GM18868 (cell line): ENCODE measurements around the gene GPSM1.
A peak's percentile ranks its signal among the peaks of the same experiment; 100 is the strongest.
"Not testable (repeated sequence)": the region's sequence is repeated elsewhere in the genome, so short reads cannot be mapped to it uniquely, and the experiment has no call there.

Experiments
- ATAC-seq: cut with Tn5 transposase; IDR thresholded peaks from one replicate; pipeline ENCODE4 v1.9.1; 2021; ENCODE audit warnings: mild to moderate bottlenecking, moderate library complexity; ENCODE audit not compliant: unreplicated experiment

GPSM1 gene

DNA sequence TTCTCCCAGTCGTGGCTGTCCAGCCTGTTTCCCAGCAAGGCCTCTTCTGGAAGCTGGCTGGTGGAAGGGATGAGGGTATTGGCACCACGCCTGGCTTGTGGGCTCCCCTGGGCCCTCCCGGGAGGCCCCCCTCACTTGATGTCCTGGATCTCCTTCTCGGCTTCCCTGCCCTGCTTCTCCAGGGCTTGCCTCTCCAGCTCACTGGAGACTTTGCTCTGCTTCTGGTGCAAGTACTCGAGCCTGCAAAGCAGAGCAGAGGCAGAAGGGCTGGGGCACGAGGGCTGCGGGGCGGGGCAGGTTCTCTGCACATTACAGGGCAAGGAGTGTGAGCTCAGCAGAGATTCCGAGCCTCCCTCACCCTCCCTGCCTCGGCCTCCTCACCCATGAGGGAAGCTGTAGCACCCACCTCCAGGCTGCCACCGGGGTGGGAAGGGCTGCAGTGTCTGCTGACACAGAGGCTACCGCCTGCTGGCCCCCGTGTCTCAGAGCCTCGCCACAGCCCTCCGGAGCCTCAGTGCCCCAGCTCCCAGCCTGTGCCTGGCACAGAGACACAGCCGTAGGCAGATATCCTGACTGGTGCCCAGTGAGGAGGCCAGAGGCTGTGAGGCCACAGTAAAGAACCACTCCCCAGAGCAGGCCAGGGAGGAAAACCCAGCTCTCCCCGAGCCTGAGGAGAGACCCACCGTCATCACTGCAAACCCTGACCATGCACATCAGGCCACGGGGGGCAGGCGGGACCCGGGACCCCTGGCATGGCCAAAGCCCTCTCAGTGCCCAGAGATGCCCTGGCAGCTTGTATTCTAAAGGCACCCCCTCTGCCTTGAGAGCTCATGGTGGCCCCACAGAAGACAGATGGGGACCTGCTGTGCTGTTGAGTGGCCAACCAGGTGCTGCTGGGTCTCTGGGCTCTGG is 65.5 kb downstream of the GPSM1 start:
- ATAC-seq, result no peak

- ATAC-seq, result no peak
Measured at GRCh38 chr9:136393531-136393930, 66.2 kb downstream of the GPSM1 start.

DNA sequence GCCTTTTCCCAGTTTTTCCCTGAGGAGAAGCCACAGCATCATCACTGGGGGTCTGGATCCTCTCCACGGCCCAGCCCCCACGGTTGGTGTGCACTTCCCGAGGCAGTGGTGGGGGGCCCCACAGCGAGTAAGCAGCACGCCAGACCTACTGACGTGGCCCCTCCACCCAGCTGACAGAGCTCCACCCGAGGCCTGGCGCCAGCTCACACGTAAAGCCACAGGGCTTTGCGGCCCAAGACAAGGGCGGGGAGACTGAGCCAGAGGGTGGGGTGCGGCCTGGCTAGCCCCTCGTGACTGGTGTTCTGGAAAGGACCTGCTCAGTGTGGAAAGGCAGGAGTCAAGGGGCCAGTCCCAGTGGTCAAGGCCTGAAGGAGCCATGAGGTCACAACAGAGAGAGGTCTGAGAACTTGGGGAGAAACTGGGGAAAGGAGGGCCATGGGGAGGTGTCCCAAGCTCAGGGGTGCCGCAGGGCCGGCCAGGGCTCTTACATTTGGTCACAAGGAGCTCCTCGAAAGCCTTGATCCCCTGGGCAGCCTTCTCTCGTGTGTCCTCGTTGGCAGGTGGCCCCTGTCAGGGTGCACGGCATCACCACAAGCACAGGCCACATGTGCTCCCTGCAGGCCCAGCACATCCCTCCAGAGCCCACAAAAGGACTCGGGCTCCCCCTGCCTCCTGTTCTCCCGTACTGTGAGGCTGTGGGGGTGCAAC is 67.1 kb downstream of the GPSM1 start:
- no peak for ATAC-seq

DNA sequence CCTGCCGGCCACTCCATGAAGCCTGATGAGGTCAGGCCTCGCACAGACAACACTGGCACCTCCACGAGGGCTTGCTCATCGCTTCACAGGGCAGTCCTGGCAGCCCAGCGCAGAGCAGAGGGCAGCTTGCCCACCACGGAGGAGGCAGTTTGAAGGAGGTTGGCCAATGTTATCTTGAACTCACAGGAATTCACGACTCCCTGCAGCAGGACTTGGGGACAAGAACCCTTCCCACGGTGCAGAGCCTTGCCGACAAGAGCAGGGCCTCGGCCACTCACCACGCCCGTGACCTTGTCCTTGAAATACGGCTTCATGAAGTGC is 67.6 kb downstream of the GPSM1 start:
- ATAC-seq, result no peak

GRCh38 chr9:136395345-136396218 is 68.2 kb downstream of the GPSM1 start:
- ATAC-seq, result no peak

DNA sequence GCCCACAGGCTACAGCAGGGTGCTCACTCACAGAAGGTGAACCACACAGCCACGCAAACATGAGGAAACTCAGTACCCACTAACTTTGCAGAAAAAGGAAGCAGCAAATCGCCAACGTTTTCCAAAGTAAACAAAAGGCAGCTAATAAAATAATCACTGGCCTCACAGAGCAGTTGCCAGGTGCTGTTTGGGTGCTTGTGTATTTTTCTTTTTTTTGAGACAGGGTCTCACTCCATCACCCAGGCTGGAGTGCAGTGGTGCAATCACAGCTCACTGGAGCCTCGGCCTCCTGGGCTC is 68.8 kb downstream of the GPSM1 start:
- no peak for ATAC-seq

- no peak for ATAC-seq
Measured at GRCh38 chr9:136397643-136398042, 70.3 kb downstream of the GPSM1 start.

- no peak for ATAC-seq
Measured at GRCh38 chr9:136398286-136398685, 70.9 kb downstream of the GPSM1 start.

DNA sequence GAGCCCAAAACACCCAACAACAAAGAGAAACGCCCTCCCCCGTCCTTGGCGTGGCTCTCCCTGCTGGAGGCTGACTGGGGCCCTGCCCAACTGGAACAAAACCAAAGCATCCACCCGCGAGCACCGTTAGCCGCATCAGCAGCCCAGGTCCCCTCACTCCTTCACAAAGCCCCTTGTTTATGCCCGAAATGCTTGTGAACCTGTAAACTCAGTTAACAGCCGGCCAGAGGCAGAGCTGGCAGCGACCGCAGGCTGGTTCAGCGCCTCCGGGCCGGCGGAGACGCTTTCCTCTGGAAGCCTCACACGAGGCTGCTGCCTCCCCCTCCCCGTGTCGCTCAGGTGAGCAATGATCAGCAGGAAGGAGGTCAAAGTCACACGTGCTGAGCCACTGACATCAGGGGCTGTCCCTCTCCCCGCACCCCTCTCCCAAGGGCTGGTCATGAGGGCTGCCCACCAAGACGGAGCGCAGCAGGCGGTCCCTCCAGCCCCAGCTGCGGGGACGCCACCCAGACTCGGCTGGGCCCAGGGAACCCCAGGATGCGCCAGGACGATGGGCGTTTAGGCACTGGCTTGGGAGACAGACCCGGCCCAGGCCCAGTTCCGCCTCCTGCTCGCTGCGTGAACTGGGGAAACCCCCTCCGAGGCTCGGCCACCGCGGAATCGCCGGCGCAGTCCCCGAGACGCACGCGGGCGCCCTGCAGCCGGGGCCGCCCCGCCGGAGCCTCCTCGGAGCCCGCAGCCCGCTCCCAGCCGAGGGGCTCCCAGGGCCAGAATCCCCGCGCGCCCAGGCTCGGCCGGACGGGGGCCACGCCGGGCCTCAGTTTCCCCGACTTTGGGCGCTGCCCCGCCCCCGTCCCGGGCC is 72.1 kb downstream of the GPSM1 start:
- no peak for ATAC-seq

DNA sequence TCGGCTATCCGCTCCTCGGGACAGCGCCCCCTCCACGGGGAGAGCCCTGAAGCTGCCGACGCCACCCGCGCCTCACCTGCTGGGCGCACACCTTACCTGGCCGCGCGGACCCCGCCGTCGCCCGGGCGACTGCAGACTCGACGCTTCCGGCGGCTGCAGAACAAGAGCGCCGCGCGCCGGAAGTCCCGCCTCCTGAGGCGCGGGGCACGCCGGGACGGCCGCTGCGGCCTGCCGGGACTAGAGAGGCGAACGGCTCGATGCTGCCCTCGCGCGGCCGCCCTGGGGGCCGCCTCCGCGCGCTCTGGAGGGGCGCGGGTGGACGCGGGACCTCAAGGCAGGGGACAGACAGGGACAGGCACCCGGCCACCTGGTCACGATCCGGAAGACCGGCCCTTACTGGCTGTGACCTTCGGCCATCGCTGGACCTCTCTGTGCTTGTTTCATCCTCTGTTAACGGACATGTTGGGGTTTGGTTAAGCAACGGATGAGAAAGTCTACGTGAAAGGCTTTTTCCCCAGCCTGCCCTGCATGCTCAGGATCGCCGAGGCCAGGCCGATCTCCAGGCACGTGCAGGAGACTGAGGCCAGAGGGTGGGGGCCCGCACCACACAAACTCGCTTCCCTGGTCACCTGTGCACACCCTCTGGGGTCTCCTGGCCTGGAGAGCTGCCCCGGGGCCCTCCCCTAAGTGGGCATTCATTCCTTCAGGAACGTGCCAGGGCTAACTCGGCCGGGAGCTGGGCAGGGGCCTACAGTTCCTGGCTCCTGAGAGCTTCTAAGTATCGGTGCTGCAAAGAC is 72.9 kb downstream of the GPSM1 start, which contains the start of gene SNAPC4:
TSS of gene SNAPC4 (minus strand) at position 133 of the 797 bp plus-strand sequence. CDS start 1,742 bp downstream, outside the sequence.
- peak; percentile 73 for ATAC-seq

GRCh38 chr9:136401173-136401922 is 74.0 kb downstream of the GPSM1 start:
- ATAC-seq, result no peak

DNA sequence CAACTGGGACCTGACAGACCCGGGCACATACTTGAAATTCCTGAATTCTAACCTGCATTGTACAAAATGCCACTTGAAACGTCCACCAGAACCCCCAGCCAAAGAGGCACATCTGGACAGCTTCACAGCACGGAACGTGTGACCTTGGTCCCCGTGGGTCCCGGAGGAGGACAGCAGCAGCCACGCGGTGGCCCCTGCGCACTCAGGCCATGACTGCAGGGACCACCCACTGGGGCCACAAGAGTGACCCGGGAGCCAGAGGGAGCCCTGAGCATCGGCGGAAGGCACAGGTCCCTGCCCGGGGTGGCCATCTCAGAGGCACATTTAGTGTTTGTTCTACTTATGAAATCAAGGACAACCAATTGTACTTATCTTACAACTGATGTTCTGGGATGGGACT is 74.7 kb downstream of the GPSM1 start:
- no peak for ATAC-seq

DNA sequence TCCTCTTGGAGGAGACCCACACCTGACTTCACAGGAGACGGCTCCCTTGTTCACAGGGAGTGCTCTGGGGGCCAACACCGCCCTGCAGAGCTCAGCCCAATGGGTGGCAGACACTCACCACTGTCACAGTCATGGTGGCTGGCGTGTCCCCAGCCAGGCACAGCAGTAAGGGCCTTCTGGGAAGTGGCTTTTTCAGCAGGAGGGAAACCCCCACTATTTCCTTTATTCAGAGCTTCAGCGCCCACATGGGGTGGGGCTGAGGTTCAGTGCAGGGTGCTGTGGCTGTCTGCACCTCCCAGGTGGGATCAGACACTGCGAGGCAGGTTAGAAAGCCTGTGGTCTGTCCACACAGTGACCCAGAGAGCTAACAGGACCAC is 76.2 kb downstream of the GPSM1 start:
- peak; percentile 36 for ATAC-seq

GRCh38 chr9:136403915-136404800 is 76.8 kb downstream of the GPSM1 start:
- no peak for ATAC-seq

- no peak for ATAC-seq
Measured at GRCh38 chr9:136404801-136405136, 77.4 kb downstream of the GPSM1 start.

DNA sequence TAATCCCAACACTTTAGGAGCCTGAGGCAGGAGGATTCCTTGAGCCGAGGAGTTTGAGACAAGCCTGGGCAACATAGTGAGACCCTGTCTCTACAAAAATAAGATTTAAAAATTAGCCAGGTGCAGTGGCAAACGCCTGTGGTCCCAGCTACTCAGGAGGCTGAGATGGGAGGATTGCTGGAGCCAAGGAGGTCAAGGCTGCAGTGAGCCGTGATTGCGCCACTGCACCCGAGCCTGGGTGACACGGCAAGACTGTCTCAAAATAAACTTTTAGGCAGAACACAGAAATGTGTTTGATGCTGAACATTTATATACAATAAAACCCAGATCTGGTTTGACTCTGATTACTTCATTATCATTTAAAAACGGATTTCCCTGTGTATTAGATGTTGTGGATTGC is 78.1 kb downstream of the GPSM1 start:
- no peak for ATAC-seq

- ATAC-seq, result not testable (repeated sequence)
Measured at GRCh38 chr9:136405904-136406303, 78.6 kb downstream of the GPSM1 start.

GRCh38 chr9:136407061-136407460 is 79.7 kb downstream of the GPSM1 start:
- ATAC-seq, result not testable (repeated sequence)
